ENCODE data around the gene ANKRD40CL.

The ANKRD40CL gene

GRCh38 chr17:50790618-50791017, 23.3 kb upstream of the ANKRD40CL start:
- Histone ChIP-seq H3K79me2 (ENCODE audit: low read length) (no peaks in the 10 kb centered on the region), H3K4me3 (ENCODE audit: low read length) (no peak overlapping the region), H3K27me3 (ENCODE audit: low read depth, low read length) (no peaks in the 10 kb centered on the region), H3K9ac (ENCODE audit: low read length) (no peak overlapping the region), H2AFZ (ENCODE audit: low read depth, low read length) (no peak overlapping the region), H3K36me3 (replicated peaks; ENCODE audit: low read depth, low read length) (no peaks in the 10 kb centered on the region), H4K20me1 (ENCODE audit: insufficient read depth, low read length) (no peaks in the 10 kb centered on the region), H3K4me1 (ENCODE audit: low read length) (no peaks in the 10 kb centered on the region), H3K4me2 (ENCODE audit: low read length) (no peak overlapping the region), H3K9me3 (ENCODE audit: insufficient read depth, low read length) (no peaks in the 10 kb centered on the region), H3K27ac (ENCODE audit: low read length) (no peak overlapping the region)
- TF ChIP-seq CTCF (IDR thresholded peaks at IDR 0.05; ENCODE audit: low read depth, low read length): no peak
- TF ChIP-seq EZH2phosphoT487 (IDR thresholded peaks at IDR 0.05; ENCODE audit: low read depth): no peak

- H3K4me2 ChIP-seq (ENCODE audit: low read length): no peak overlapping the region
- no peak overlapping the region for H3K9ac ChIP-seq (ENCODE audit: low read length)
- H3K27me3 ChIP-seq (ENCODE audit: low read depth, low read length): no peaks in the 10 kb centered on the region
- TF ChIP-seq CTCF (IDR thresholded peaks at IDR 0.05; ENCODE audit: low read depth, low read length) (no peak), EZH2phosphoT487 (IDR thresholded peaks at IDR 0.05; ENCODE audit: low read depth) (no peak)
- no peak overlapping the region for H3K27ac ChIP-seq (ENCODE audit: low read length)
- no peaks in the 10 kb centered on the region; the same call in 1 of the 2 replicates for H3K4me1 ChIP-seq (ENCODE audit: low read length)
- no peaks in the 10 kb centered on the region for H3K79me2 ChIP-seq (ENCODE audit: low read length)
- no peak overlapping the region for H3K4me3 ChIP-seq (ENCODE audit: low read length)
- H2AFZ ChIP-seq (ENCODE audit: low read depth, low read length): no peak overlapping the region
- no peaks in the 10 kb centered on the region for H3K36me3 ChIP-seq (replicated peaks; ENCODE audit: low read depth, low read length)
- H3K9me3 ChIP-seq (ENCODE audit: insufficient read depth, low read length): no peaks in the 10 kb centered on the region
- H4K20me1 ChIP-seq (ENCODE audit: insufficient read depth, low read length): no peaks in the 10 kb centered on the region
These were observed 19.8 kb upstream of the ANKRD40CL start for GRCh38 chr17:50787106-50787505.

- Histone ChIP-seq H3K36me3 (replicated peaks; ENCODE audit: low read depth, low read length) (no peaks in the 10 kb centered on the region), H3K27ac (ENCODE audit: low read length) (no peak overlapping the region), H3K4me2 (ENCODE audit: low read length) (no peak overlapping the region), H3K27me3 (ENCODE audit: low read depth, low read length) (no peaks in the 10 kb centered on the region), H4K20me1 (ENCODE audit: insufficient read depth, low read length) (no peaks in the 10 kb centered on the region), H2AFZ (ENCODE audit: low read depth, low read length) (no peak overlapping the region), H3K4me3 (ENCODE audit: low read length) (no peak overlapping the region), H3K9ac (ENCODE audit: low read length) (no peak overlapping the region), H3K4me1 (ENCODE audit: low read length) (no peaks in the 10 kb centered on the region; the same call in 1 of the 2 replicates), H3K79me2 (ENCODE audit: low read length) (no peaks in the 10 kb centered on the region), H3K9me3 (ENCODE audit: insufficient read depth, low read length) (no peaks in the 10 kb centered on the region)
- no peak for TF ChIP-seq CTCF (IDR thresholded peaks at IDR 0.05; ENCODE audit: low read depth, low read length)
- TF ChIP-seq EZH2phosphoT487 (IDR thresholded peaks at IDR 0.05; ENCODE audit: low read depth): no peak
These were observed 18.7 kb upstream of the ANKRD40CL start for GRCh38 chr17:50785946-50786570.

DNA sequence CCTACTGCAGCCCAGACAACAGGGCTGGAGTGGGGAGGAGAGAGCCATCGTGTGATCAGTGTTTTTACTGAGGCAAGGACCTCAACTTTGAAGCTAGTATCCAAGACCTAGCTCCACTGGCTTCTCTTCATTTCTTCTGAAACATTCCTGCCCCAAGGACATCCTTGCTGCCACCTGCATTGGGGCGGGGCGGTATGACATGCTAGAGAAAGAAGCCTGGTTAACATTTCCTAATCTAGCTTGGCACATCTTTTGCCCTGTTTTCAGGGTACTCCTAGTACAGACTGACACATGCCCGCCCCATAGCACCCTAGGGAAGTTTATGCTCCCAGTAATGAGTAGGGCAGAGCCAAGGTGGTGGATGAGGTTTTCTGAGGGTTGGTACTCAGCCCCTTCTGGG, 17.8 kb upstream of the ANKRD40CL start:
- Histone ChIP-seq H3K4me2 (ENCODE audit: low read length) (no peak overlapping the region), H3K4me3 (ENCODE audit: low read length) (no peak overlapping the region), H3K79me2 (ENCODE audit: low read length) (no peaks in the 10 kb centered on the region), H3K9me3 (ENCODE audit: insufficient read depth, low read length) (no peaks in the 10 kb centered on the region), H3K9ac (ENCODE audit: low read length) (no peak overlapping the region), H3K27me3 (ENCODE audit: low read depth, low read length) (no peaks in the 10 kb centered on the region), H3K4me1 (ENCODE audit: low read length) (no peaks in the 10 kb centered on the region; the same call in 1 of the 2 replicates), H3K27ac (ENCODE audit: low read length) (no peak overlapping the region), H4K20me1 (ENCODE audit: insufficient read depth, low read length) (no peaks in the 10 kb centered on the region), H2AFZ (ENCODE audit: low read depth, low read length) (no peak overlapping the region), H3K36me3 (replicated peaks; ENCODE audit: low read depth, low read length) (no peaks in the 10 kb centered on the region)
- TF ChIP-seq EZH2phosphoT487 (IDR thresholded peaks at IDR 0.05; ENCODE audit: low read depth) (no peak), CTCF (IDR thresholded peaks at IDR 0.05; ENCODE audit: low read depth, low read length) (no peak)

Data from OCI-LY3 (cell line).